Activated T-cell treated with anti-CD3 and anti-CD28 coated beads, Interleukin-2, amount 50 U/mL, for 4 hours (primary cell): ENCODE measurements around the gene LRRC55. TPM values are rescaled to one million over a fixed set of nuclear protein-coding genes. Genes with fewer than 3 reads are reported as not detected.
"Not testable (repeated sequence)": the region's sequence is repeated elsewhere in the genome, so short reads cannot be mapped to it uniquely, and the experiment has no call there.

Experiments
- ATAC-seq, 2 donors: fragments of 200-7000 bp; cut with Tn5 transposase; one replicate each; pipeline ENCODE4 v1.10.0; 2021
- DNase-seq: peaks from one replicate; pipeline ENCODE4 v3.0.0-alpha.2; 2020
- H3K27me3 Mint-ChIP-seq: one replicate; pipeline ENCODE4 v1.8.0; 2021; ENCODE audit warnings: low read depth, mixed read lengths
- H3K36me3 Mint-ChIP-seq: one replicate; pipeline ENCODE4 v1.8.0; 2022; ENCODE audit warnings: mixed read lengths; ENCODE audit not compliant: insufficient read depth
- H3K4me1 Mint-ChIP-seq: one replicate; pipeline ENCODE4 v1.8.0; 2021; ENCODE audit warnings: low read depth, mixed read lengths
- H3K4me3 Mint-ChIP-seq: one replicate; pipeline ENCODE4 v1.8.0; 2021; ENCODE audit warnings: mild to moderate bottlenecking, moderate library complexity, mixed read lengths
- H3K9me3 Mint-ChIP-seq: one replicate; pipeline ENCODE4 v1.8.0; 2021; ENCODE audit warnings: mixed read lengths
- total RNA-seq, 3 donors: library from RNA; stranded (reverse); gene quantifications; one replicate each; pipeline ENCODE4 v1.2.1, GENCODE V29; 2021

Gene LRRC55
- total RNA-seq, 3 donors from 2014 or later, result not detected

GRCh38 chr11:57155400-57155799 lies 26.4 kb upstream of the LRRC55 start:
- no peaks in the 10 kb centered on the region for H3K9me3 Mint-ChIP-seq
- H3K36me3 Mint-ChIP-seq, result no peaks in the 10 kb centered on the region
- no peak overlapping the region for H3K4me3 Mint-ChIP-seq
- DNase-seq, result no peak
- peaks cover 13% of the 10 kb centered on the region for H3K27me3 Mint-ChIP-seq
- H3K4me1 Mint-ChIP-seq, result no peaks in the 10 kb centered on the region
- ATAC-seq, result no peak

GRCh38 chr11:57155838-57156607 lies 25.7 kb upstream of the LRRC55 start:
- no peak for ATAC-seq
- Mint-ChIP-seq H3K36me3 (no peaks in the 10 kb centered on the region), H3K4me1 (no peaks in the 10 kb centered on the region), H3K4me3 (no peak overlapping the region), H3K9me3 (no peaks in the 10 kb centered on the region), H3K27me3 (peaks cover 13% of the 10 kb centered on the region)
- no peak for DNase-seq

DNA sequence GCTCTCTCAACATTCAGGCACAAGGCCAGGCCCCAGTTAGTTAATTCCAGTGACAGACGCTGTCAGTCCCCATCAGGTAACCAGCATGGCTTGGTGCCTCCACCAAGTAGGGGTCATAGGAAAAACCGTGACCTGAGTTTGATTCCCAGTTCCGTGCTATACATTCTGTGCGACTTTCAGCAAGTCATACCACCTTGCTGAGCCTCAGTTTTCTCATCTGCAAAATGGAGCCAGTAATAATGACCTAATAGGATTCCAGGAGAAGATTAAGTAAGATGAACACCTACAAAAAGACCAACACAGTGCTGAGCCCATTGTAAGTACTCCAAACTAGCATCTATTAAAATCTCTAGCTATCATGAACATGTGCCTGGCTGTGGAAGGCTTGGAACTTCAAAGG lies 24.8 kb upstream of the LRRC55 start:
- ATAC-seq, result no peak
- Mint-ChIP-seq H3K4me1 (no peaks in the 10 kb centered on the region), H3K27me3 (peaks cover 17% of the 10 kb centered on the region), H3K4me3 (no peak overlapping the region), H3K36me3 (no peaks in the 10 kb centered on the region), H3K9me3 (no peaks in the 10 kb centered on the region)
- no peak for DNase-seq

GRCh38 chr11:57157624-57158023 lies 24.1 kb upstream of the LRRC55 start:
- no peak overlapping the region for H3K4me3 Mint-ChIP-seq
- H3K9me3 Mint-ChIP-seq, result no peaks in the 10 kb centered on the region

DNA sequence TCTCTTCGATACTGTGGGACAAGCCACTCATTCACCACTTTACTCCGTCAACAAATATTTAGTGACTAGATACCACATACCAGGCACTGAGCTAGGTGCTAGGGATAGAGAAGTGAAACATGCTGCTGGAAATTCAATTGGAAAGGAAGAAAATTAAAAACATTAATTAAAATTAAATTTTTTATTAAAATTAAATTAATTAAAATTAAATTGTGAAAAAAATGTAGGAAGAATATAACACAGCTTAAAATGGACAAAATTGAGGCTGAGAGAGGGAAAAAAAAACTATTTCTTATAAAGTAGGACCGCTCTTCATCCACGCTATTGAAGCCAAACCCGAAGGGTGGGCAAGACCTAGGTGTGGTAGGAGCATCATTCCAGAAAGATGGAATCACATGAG lies 23.6 kb upstream of the LRRC55 start:
- H3K9me3 Mint-ChIP-seq, result no peaks in the 10 kb centered on the region
- H3K27me3 Mint-ChIP-seq, result peaks cover 24% of the 10 kb centered on the region
- H3K4me1 Mint-ChIP-seq, result no peaks in the 10 kb centered on the region
- DNase-seq (no peak), ATAC-seq (no peak)
- no peak overlapping the region for H3K4me3 Mint-ChIP-seq
- no peaks in the 10 kb centered on the region for H3K36me3 Mint-ChIP-seq

More at GRCh38 chr11:57157624-57158023, 24.1 kb upstream of the LRRC55 start:
- H3K36me3 Mint-ChIP-seq, result no peaks in the 10 kb centered on the region
- H3K4me1 Mint-ChIP-seq, result no peaks in the 10 kb centered on the region
- ATAC-seq (no peak), DNase-seq (no peak)
- H3K27me3 Mint-ChIP-seq, result peaks cover 22% of the 10 kb centered on the region

DNA sequence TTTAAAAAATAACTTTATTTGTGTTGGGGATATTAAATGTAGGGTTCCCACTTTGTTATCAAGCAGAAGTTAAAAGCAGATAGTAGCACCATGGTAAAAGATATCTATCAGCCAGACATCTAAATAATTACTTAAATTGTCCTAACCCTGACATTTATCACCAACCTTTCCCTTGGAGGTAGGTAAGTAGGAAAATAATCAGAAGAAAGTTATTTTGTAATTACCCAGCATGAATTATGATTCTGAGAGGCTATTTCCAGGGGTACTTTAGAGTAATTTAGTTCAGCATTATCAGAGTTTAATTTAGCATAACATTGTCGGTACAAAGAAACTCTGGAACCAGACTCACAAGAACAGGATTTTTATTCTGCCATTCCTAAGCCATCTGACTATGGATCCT lies 23.2 kb upstream of the LRRC55 start:
- ATAC-seq (no peak), DNase-seq (no peak)
- H3K4me3 Mint-ChIP-seq, result no peak overlapping the region
- peaks cover 24% of the 10 kb centered on the region for H3K27me3 Mint-ChIP-seq
- no peaks in the 10 kb centered on the region for H3K9me3 Mint-ChIP-seq
- no peaks in the 10 kb centered on the region for H3K36me3 Mint-ChIP-seq
- no peaks in the 10 kb centered on the region for H3K4me1 Mint-ChIP-seq

DNA sequence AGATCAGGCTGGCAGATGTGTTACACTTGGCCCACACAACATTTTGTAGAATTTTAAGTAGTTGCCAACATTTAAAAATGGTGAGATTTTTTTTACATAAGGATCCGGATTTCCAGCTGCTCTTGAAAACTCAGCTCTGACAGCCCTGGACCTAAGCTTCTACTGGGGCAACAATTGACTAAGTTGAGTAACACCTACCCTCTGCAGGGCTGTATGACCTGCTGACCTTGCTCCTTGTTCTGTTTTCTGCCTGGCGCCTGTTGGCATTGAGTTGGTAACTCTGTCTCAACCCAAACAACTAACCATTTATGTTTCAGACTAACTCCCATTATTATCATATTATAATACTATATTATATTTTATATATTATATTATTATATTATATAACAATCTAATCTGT lies 21.1 kb upstream of the LRRC55 start:
- DNase-seq (no peak), ATAC-seq (no peak)
- no peaks in the 10 kb centered on the region for H3K4me1 Mint-ChIP-seq
- H3K36me3 Mint-ChIP-seq, result no peaks in the 10 kb centered on the region
- H3K9me3 Mint-ChIP-seq, result no peaks in the 10 kb centered on the region
- H3K27me3 Mint-ChIP-seq, result peaks cover 26% of the 10 kb centered on the region
- H3K4me3 Mint-ChIP-seq, result no peak overlapping the region

GRCh38 chr11:57161351-57161750 lies 20.4 kb upstream of the LRRC55 start:
- peaks cover 22% of the 10 kb centered on the region for H3K27me3 Mint-ChIP-seq

GRCh38 chr11:57162179-57162898 lies 19.4 kb upstream of the LRRC55 start:
- Mint-ChIP-seq H3K36me3 (no peaks in the 10 kb centered on the region), H3K4me1 (no peaks in the 10 kb centered on the region), H3K4me3 (no peak overlapping the region), H3K27me3 (peaks cover 22% of the 10 kb centered on the region), H3K9me3 (no peaks in the 10 kb centered on the region)
- DNase-seq, result no peak
- no peak for ATAC-seq

More at GRCh38 chr11:57161351-57161750, 20.4 kb upstream of the LRRC55 start:
- DNase-seq (no peak), ATAC-seq (no peak)
- H3K9me3 Mint-ChIP-seq, result no peaks in the 10 kb centered on the region
- no peaks in the 10 kb centered on the region for H3K36me3 Mint-ChIP-seq
- H3K4me3 Mint-ChIP-seq, result no peak overlapping the region
- no peaks in the 10 kb centered on the region for H3K4me1 Mint-ChIP-seq

DNA sequence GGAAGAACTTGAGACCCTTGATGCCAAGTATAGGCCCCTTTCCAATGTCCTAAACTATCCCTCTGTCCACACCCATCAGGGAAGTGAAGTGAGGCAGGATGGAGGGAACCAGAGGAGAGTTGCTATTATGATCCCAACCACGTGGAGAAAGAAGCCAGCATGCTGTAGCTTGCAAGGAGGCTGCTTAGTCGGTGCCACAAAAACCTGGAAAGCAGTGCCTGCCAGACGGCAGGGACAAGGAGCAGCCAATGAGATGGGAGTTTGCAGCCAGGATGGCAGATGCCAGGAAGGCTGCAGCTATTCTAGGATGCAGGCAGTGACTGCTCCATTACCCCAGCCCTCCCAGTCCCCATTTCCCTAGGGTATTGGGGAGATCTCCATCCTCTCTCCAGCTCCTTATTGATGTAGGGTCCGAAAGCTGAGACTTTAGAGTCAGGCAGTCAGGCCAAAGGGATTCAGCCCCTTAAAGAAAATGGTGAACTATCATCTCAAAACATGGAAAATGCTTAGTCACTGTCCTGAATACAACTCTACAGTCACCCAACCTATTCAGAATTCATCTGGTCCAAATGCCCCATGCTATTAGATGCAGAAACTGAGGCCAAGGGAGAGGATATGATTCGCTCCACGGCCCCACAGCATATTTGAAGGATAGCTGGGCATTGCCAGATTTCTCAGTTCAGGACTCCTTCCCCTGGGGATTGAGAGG lies 18.4 kb upstream of the LRRC55 start:
- no peak overlapping the region for H3K4me3 Mint-ChIP-seq
- H3K27me3 Mint-ChIP-seq, result peaks cover 18% of the 10 kb centered on the region
- peaks cover 1% of the 10 kb centered on the region for H3K9me3 Mint-ChIP-seq
- ATAC-seq, result no peak
- no peak for DNase-seq
- no peaks in the 10 kb centered on the region for H3K36me3 Mint-ChIP-seq
- H3K4me1 Mint-ChIP-seq, result no peaks in the 10 kb centered on the region

GRCh38 chr11:57164317-57164716 lies 17.4 kb upstream of the LRRC55 start:
- no peak for ATAC-seq
- H3K4me3 Mint-ChIP-seq, result no peak overlapping the region

DNA sequence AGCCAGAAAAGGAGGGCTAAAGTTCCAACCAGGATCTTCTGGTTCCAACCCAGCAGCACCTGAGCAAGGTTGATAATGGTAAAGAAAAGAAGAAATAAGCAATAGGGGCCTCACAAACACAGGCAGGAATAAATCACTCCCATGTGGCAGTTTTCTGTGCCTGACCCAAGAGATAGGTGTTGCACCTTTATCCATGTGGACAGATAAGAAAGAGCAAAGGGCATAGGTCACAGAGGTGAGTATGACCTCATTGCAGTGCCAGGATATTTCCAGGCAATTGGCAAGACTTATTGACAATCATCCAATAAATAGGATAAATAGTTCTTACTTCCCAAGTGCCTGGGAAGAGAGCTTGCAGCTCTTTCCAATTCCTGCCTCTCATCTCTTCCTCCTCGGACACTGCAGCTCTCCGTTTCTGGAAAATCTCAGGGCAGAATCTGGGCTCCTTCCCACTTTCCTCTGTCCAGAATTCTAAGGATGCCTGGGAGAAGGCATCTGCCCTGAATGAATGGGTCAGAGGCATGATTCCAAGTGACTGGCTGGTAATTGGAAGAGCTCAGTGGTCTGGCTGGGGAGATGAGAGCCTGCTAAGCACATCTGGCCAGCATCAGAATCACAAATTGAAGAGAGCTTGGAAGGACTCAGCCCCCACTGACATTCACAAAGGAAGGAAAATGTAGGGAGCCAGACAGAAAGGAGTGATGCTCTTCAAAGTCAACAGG lies 14.5 kb upstream of the LRRC55 start:
- ATAC-seq (no peak), DNase-seq (no peak)
- Mint-ChIP-seq H3K36me3 (no peaks in the 10 kb centered on the region), H3K4me1 (no peaks in the 10 kb centered on the region), H3K4me3 (no peak overlapping the region), H3K27me3 (peaks cover 14% of the 10 kb centered on the region), H3K9me3 (peaks cover 3% of the 10 kb centered on the region)

More at GRCh38 chr11:57164317-57164716, 17.4 kb upstream of the LRRC55 start:
- no peak for DNase-seq
- H3K27me3 Mint-ChIP-seq, result peaks cover 18% of the 10 kb centered on the region
- no peaks in the 10 kb centered on the region for H3K36me3 Mint-ChIP-seq
- no peaks in the 10 kb centered on the region for H3K4me1 Mint-ChIP-seq
- peaks cover 3% of the 10 kb centered on the region for H3K9me3 Mint-ChIP-seq

GRCh38 chr11:57169732-57170313 lies 11.9 kb upstream of the LRRC55 start:
- not testable (repeated sequence) for DNase-seq, H3K36me3 Mint-ChIP-seq, ATAC-seq, H3K4me3 Mint-ChIP-seq, H3K9me3 Mint-ChIP-seq, H3K27me3 Mint-ChIP-seq, H3K4me1 Mint-ChIP-seq

GRCh38 chr11:57172031-57172430 lies 9.7 kb upstream of the LRRC55 start:
- ATAC-seq, result no peak
- no peaks in the 10 kb centered on the region for H3K36me3 Mint-ChIP-seq
- peaks cover 7% of the 10 kb centered on the region for H3K27me3 Mint-ChIP-seq

More at GRCh38 chr11:57172031-57172430, 9.7 kb upstream of the LRRC55 start:
- DNase-seq, result no peak
- no peaks in the 10 kb centered on the region for H3K4me1 Mint-ChIP-seq
- no peak overlapping the region for H3K4me3 Mint-ChIP-seq
- H3K9me3 Mint-ChIP-seq, result peaks cover 3% of the 10 kb centered on the region
